Stimulated activated CD8-positive, alpha-beta memory T cell treated with anti-CD3 and anti-CD28 coated beads, Interleukin-12 subunit alpha, Interleukin-12 subunit beta, amount 100 ng/mL, for 1 hour (primary cell): Measurements from ENCODE around the gene CTBP2.

Experiments used
- DNase-seq: peaks from one replicate; pipeline ENCODE4 v3.0.0-alpha.2; 2020; ENCODE audit warnings: low read depth

CTBP2 gene

DNA sequence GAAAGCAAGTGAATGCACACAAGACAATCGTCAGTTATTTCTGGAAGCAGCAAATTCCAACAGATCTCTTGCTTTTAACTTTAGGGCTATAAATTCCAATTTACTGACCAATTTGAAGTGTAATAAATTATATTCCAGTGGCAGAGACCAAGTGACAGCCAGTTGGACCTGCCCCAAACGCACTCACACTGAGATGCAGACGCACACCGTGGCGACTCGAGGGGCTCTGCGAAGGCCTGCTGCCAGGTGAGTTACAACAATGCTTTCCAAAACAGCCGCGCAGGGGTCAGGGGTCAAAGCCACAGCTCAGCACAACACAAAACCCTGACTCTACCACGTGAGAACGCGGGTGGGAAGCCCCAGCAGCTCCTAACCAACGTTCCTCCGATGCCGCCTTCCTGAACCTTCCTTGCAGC is 121.0 kb downstream of the CTBP2 start:
- no peak for DNase-seq

DNA sequence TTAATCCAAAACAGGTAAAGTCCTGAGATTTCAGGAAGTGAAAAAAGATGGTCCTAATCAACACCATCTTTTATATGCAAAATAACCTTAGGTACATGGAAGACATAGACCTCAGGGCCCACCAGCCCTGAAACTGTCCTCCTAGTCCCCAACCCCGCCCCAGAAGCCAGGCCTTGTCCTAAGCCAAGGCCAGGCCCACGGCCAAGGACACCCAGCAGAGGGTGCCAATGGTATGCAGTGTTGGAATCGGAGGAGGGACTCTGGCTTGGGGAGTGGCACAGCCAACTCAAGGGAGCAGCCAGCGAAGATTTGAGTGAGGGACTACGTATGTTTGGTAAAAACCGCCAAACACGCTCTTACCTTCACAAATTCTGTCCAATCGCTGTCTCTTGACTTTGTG is 121.7 kb downstream of the CTBP2 start:
- DNase-seq = no peak

DNA sequence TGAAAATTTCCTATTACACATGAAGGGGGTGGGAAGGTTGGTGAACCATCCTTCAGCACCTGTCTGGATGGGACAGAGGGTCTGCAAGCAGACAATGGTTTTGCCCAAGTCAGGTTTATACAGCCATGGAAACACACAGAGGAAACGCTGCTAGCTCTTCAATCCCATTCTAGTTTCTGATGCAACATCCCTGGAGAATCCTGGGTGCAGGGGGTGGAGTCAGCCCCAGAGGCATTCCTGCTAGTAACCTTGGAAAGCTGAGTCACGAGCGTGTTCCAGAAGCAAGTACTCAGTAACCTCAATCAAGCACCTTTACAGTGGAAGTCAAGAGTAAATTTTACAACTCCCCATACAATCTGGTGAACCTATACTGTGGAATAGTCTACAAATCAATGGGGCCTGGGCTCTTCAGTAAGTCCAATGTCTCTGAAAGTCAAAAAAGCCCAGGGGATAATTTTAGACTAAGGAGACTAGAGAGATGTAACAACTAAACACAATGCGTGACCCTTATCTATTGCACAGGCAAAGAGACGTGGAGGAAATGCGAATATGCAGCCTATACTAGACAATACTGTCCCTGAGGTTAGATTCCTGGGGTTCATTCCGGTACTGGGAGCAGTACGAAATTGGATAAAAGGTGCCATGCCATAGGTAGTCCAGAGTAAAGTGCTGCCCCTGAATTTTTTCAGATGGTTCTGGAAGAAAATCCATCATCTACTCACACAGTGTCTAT is 123.1 kb downstream of the CTBP2 start:
- no peak for DNase-seq

DNA sequence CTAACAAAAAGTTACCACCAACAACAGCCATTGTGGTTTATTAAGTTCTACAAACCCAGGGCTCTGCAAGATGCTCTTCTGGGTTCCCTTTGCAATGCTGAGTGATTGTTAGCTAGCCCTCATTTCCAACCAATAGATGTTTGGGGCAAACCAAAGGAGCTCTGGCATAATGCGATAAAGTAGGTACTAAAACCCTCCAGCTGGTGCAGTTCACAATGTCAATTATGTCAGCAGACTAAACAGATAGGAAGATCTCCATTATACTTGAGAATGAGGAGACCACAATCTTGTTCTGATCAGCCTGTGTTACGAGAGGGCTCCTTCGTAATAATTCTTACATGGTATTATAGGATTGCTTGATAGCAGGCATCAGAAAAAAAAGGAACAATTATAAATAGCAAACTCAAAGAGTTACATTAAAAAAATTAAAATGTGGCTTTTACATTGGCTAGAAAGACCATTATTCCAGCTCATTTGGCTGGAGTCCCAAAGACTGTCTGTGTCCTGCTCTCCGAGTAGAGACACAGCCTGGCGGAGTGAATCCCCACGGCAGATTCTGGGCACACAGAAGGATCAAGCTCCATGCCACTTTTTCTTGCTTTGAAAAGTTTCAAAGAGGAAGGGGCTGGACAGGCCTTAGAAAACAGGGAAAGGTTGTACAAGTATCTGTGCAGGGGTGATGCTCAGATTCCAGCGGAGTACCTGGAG is 124.6 kb downstream of the CTBP2 start:
- no peak for DNase-seq

DNA sequence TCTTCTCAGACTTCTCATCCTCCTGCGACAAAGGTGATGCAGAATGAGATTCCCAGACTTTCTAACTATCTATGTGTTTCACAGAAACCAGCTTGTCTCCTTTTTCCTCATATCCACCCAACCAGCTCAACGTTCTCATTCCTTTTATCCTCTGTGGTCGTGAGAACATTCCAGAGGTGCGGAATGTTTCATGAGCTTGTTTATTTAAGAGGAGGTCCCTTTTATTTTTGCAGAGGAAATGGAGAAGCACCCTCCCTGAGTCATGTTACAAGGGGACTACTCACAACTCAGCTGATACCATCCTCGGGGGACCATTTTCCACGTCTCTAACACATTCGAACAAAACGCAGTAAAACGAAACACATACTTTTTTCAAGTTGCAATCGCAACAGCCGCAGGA is 125.2 kb downstream of the CTBP2 start:
- no peak for DNase-seq

DNA sequence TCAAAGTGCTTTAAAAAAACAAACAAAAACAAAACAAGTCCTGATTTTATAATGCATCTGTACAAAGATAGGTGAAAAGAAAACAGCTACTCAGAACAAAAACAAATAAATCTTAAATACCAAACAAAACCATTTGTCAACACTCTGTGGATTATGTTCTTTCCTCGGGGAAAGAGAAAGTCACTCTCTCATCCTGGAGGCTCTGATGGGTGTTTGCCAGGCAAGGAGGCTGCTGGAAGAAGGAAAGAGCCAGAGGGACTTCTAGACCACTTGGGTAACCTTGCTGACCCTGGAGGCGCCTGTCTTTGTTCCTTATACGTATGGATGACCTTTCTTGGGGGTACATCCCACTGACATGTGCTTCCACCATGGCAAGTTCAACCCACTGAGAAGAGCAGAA is 125.7 kb downstream of the CTBP2 start:
- no peak for DNase-seq

DNA sequence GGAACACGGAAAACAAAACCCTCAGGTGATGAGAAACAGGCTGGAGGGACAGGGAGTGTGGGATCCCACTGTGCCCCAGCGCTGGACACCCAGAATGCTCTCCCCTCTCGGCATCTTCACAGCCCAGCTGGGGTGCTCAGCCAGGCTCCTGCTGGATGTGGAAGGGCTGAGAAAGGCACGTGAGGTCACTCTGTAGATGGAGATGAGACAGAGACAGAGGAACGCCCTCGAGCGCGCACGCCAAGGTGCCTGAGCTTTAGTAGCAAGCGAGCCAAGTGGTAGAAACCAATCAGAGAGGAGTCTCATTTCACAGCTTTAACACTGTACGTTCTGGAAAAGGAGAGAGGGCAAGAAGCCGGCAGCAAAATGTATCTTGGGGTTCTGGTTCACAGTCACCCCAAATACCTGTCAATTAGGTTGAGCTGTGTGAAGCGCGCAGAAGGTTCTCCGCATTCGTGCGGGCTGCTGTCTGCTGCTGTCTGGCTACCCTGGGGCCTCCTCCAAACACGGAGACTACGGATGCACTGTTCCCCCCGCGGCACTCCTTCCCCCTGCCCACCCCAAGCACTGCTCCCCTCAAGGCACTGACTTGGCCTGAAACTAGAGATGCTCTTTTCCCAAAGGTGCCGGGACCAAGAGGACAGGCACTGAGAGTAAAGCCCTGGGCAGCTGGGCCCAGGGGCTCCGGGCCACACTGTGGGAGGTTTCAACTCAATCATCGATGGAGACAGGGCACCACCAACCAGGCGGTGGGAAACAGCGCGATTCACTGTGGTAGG is 127.0 kb downstream of the CTBP2 start:
- no peak for DNase-seq

DNA sequence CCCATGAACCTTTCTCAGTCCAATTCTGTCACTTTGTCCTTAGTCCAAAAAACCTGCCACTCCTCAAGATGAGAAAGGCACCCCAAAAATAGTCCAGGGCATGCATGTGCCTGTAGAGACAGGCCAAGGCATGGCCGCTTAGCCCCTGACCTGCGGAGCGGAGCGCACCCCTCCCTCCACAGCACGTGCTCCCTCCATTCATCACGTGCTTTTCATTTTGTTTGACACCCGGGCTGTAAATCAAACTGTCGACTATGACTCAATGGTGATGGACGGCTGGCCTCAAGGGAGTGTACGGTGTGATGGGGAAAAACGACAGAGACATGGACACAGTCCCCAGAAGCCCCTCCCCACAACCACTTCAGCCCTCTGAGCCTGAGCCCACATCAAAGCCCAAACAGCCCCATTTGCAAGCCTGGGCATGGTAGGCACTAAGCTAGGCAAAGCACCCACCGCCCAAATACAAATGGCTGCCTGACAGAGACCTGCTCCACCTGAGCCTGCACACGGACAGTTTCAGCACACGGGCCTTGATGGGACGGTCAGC is 127.8 kb downstream of the CTBP2 start:
- no peak for DNase-seq

DNA sequence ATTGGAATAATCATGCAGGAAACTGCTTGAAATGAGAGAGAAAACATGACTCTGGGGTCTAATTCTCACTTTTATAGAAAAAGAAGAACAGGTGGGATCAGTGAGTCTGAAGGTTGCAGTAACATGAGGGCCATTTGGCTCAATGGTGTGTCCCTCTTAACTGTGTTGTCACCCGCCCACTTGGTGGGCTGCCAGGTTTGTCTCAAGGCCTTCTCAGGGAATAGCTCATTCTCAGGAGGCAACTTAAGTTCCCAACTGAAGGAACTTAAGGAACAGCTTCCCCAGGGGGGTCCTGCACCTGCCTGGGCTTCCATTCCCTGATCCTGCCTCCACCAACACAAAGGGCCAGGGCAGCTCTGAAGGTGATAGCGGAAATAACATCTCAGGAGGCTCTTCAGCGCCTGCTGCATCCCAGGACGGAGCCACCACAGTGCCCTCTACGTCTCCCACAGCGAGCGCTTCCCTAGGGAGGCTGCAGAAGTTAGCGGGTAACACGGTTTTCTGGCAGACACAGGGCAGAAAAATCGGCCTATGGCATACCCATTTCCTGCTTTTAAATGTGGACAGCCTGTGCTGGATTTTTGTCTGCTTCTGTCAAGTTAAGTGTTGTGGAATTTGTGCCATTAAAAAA is 129.7 kb downstream of the CTBP2 start:
- no peak for DNase-seq

DNA sequence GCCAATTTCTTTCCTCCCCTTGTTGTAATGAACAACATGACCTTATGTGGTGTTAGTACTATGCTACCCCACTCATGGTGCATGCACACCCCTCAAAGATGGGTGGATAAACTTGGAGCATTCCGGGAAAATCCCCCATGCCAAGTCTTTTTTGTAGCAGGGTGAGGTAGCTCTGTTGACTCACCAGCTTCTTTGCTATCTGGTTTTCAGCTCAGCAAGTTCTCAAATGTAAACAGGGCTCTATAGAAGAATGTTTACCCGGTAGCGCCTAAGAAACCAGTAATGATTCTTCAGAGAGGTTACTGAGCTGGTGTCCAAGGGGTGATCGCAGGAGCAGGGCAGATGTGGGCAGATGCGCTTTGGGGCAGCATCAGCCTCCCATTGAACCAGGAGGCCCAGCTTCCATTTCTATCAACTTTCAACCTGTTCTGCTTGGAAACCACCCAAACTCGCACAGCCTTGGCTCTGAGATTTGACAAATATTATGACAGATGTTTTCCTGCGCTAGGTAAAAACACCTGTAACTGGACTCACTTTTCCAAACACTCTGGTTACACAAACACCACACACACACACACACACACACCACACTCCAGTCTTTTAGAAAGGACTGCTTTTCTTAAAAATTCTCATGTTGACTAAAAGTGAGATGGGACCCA is 130.7 kb downstream of the CTBP2 start:
- no peak for DNase-seq

DNA sequence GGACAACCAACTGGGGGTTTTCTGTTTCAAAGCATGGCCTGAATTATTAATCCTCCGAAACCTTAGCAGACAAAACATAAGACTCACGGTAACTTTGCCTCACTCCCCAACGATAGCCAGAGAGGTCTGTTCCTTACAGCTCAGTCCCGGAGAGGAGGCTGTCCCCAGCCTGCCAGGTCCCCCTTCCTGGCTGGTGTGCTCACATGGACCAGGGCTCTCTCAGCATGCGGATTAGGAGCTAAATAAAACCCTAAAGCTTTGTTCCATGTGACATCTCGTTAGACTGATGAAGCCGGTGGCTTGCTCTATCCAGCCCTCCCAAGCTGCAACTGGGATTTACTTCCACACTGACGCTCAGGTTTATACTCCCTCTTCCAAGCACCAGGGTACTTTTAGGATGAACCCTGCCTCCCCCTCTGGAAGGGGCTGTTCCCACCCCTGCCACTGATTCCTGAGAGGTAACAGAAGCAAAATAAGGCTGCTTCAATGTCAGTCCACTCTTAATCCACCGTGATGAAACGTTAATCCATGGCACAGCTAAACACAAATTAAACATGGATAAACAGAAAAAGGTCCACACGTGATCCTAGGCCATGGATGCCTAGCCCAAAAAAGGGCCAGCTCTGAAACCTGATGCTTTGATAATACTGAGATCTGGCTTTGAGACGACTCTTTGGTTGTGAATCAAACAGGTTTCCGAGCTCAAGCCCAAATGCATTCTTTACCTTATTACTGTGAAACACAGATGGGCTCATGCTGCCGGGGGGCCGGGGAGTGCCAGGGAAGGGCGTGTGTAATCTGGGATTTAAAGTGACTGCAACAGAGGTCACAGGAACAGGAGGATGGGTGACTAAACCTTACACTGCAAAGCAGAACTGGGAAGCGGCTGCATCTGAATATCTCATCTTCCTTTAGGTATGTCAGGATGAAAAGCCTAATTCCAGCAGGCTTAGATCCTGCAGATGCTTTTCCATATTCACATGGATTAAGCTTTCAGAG is 132.2 kb downstream of the CTBP2 start:
- no peak for DNase-seq

DNA sequence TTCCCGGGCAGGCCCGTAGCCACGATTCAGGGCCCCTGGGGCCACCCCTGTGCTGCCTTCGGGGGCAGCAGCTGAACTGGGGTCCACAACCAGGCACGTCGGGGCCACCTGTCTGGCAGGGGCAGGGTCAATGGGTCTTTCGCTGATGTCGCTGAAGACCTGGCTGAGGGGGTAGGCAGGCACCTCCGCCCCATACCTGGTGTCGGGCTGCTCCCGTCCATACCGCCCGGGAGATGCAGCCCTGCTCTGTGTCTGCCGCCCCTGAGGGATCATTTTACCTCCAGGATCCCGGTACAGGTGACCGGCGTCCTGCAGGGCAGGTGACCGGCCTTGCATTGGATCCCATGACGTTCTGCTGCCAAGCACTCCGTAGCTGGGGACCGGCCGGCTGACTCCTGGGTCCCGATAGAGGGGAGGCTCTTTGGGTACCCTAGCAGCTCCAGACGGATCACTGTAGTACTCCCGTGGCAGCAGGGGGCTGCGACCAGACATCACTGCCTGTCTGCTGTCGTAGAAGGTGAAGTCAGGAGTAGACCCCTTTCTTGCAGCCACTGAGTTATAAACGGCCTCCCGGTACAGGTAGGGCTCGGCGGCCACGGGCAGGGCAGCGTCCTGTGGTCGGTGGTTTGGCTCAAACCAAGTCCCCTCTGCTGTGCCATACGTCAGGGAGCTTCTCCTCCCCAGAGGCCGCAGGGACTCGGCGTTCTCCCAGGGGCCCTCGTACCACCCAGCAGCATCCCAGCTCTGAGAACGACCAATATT is 133.2 kb downstream of the CTBP2 start:
- DNase-seq = no peak

DNA sequence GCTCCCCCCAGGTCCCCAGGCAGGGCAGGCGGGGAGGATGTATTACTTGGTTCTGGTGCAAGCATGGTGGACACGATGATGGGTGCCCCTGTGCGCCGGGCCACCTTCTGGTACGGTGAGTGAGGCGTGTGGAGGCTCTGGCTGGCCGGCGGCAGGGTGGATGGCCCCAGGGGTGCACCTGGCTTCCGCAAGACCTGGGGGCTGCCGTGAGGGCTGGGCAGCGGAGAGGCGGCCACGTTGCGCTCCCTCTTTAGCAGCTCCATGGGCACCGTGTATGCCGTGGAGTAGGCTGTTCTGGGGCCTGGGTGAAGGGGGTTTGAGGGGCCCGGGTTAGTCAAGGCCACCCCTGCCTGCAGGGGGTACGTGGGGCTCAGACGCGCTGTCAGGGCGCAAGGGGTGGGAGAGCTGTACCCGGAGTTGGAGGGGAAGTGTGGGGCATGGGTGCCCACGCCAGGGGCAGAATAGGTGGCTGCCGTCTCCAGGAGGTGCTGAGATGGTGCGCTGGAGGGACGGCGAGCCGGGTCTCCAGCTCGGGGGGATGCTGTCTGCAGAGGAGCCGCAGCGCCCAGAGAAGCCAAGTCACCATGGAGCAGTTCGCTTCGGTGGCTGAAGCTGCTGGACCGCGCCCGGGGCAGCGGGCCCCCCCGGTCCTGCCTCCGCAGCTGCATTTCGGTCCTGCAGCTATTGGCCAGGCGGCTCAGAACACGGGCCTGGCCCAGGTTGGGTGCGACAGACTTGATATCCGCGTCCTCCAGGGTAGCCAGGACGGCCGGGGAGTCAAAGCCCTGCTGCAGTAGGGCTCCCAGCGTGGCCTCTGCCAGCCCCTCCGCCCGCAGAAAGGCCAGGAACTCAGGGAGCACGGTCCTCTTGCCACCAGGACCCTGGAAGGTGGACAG is 134.1 kb downstream of the CTBP2 start:
- no peak for DNase-seq

DNA sequence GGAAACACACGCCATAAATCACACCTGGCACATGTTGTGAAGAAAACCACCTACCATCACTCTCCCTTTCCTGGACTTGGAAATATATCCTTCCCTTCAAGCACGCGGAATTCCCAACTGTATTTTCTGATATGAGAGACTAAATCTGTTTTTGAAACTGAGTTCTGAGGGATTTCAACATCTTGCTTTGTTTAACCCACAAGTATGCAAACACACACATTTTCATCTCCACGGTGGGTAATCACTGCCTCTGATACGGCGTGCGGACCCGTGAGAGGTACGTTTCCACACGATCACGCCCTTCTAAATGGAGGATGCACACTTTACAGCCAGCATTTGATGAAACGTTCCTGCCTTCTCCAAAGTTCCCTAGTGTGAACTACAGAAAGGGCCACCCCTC is 135.0 kb downstream of the CTBP2 start:
- no peak for DNase-seq

DNA sequence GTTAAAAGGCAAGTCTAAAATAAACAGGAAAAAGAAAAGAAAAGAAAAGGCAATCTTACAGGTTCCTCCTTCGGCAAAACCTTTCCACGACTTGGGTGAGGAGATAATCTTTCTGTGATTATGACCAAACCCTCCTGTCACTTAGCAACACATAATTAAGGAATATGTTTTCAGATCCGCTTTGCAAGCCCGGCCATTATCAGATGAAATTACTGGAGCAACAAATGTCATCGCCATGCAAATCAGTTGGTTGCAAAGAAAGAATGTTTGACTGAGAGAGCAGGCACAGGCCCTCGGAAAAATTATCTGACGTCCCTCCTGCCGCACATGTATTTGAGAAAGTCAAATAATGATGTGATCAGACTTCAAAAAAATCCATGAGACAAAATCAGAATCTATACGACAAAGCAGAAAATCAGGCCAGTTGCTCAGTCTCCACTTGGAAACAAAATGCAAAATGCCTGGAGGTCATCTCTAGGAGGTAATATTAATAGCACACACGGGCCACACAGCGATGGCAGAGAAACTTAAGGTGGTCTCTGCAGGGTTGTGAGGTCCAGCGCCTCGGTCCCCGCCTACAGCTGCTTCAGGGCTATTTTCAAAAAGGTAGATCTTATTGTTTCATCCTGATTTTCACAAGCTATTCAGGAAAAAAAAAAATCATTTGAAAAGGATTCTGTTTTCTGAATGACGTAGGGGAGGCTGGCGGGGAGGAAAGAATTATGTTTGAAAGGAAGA is 135.7 kb downstream of the CTBP2 start:
- no peak for DNase-seq

DNA sequence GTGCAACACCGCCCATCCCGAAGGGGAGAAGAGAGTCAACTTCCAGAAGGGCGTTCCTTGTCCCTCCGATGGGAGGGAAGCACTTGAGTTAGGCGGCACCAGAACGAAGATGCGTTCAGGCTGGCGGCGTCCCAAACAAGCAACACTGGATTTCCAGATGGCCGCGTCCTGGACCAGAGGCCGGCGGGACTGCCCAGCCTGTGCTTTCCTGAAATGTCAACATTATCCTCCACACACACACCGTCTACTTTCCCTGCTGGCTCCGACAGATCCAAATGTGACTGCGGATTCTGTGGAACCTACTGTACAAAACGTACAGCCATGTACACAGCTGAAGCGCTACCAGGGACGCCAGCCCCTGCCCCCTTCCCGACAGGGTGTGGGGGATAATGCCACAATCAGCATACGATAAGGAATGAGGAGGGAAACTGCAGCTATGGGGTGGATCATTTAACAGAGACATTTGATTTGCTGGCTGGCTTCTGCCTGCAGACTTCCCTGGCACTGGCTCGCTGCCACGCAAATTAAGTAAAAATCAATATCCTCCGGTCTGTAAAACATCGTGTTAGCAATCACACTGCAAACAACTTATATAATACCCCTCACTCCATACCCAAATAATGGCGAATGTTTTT is 136.4 kb downstream of the CTBP2 start:
- DNase-seq = no peak

DNA sequence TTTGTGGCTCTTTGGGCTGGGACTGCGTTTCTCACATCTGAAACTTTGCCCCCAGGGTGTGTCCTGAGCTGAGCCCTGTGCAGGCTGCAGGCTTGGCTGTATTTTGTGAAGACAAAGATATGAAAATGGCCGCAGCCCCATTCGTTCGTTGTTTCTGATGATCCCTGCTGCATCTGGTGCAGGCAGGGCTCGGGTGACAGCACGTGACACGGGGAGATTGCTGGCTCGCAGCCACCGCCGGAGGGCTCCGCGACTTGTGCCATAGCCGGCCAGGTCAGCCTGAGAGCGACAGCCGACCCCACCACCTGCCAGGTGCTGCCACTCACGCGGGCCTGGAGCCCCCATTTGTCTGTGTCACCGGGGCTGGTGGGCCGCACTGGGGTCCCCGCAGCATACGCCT is 137.1 kb downstream of the CTBP2 start:
- DNase-seq = no peak
